HUES6 (cell line): ENCODE data around the gene LYRM9.
"Not testable (repeated sequence)": the region's sequence is repeated elsewhere in the genome, so short reads cannot be mapped to it uniquely, and the experiment has no call there.

Experiments used
- H3K27ac ChIP-seq: 2 replicates; pipeline ENCODE4 v1.7.0; 2013; ENCODE audit warnings: low read depth, mild to moderate bottlenecking, low read length, inconsistent platforms
- H3K27me3 ChIP-seq: 2 replicates; pipeline ENCODE4 v1.6.1; 2013; ENCODE audit warnings: low read length; ENCODE audit not compliant: control insufficient read depth, insufficient read depth
- H3K36me3 ChIP-seq: 2 replicates; pipeline ENCODE4 v1.6.1; 2013; ENCODE audit warnings: low read length; ENCODE audit not compliant: control insufficient read depth, insufficient read depth
- H3K4me1 ChIP-seq: 2 replicates; pipeline ENCODE4 v1.6.1; 2013; ENCODE audit warnings: low read length; ENCODE audit not compliant: control insufficient read depth, insufficient read depth
- H3K4me3 ChIP-seq: 2 replicates; pipeline ENCODE4 v1.5.1; 2013; ENCODE audit warnings: low read depth, low read length
- H3K9ac ChIP-seq: one replicate; pipeline ENCODE4 v1.6.1; 2013; ENCODE audit warnings: mild to moderate bottlenecking, low read length
- H3K9me3 ChIP-seq: 2 replicates; pipeline ENCODE4 v1.6.1; 2013; ENCODE audit warnings: low read depth, low read length; ENCODE audit not compliant: control insufficient read depth, insufficient read depth

The LYRM9 gene

GRCh38 chr17:27855454-27855853 is 37.7 kb downstream of the LYRM9 start:
- H3K9ac ChIP-seq: no peak overlapping the region
- H3K4me3 ChIP-seq: no peak overlapping the region
- H3K36me3 ChIP-seq: no peaks in the 10 kb centered on the region
- no peaks in the 10 kb centered on the region for H3K9me3 ChIP-seq
- peaks cover 6% of the 10 kb centered on the region; the same call in 1 of the 2 replicates for H3K4me1 ChIP-seq
- H3K27ac ChIP-seq: no peak overlapping the region
- peaks cover 4% of the 10 kb centered on the region; the same call in 1 of the 2 replicates for H3K27me3 ChIP-seq

- Histone ChIP-seq H3K9ac (no peak overlapping the region), H3K4me3 (no peak overlapping the region), H3K9me3 (no peaks in the 10 kb centered on the region), H3K36me3 (no peaks in the 10 kb centered on the region), H3K27me3 (no peaks in the 10 kb centered on the region; the same call in 1 of the 2 replicates), H3K4me1 (peaks cover 6% of the 10 kb centered on the region; the same call in 1 of the 2 replicates), H3K27ac (no peak overlapping the region)
These were observed 39.0 kb downstream of the LYRM9 start for GRCh38 chr17:27854163-27854562.

GRCh38 chr17:27853091-27853490 is 40.1 kb downstream of the LYRM9 start:
- H3K27ac ChIP-seq: no peak overlapping the region
- peaks cover 6% of the 10 kb centered on the region; the same call in 1 of the 2 replicates for H3K4me1 ChIP-seq
- H3K27me3 ChIP-seq: no peaks in the 10 kb centered on the region; the same call in 1 of the 2 replicates
- H3K4me3 ChIP-seq: no peak overlapping the region
- no peak overlapping the region for H3K9ac ChIP-seq
- no peaks in the 10 kb centered on the region for H3K9me3 ChIP-seq
- no peaks in the 10 kb centered on the region for H3K36me3 ChIP-seq

GRCh38 chr17:27849474-27850185 is 43.5 kb downstream of the LYRM9 start:
- H3K9ac ChIP-seq: no peak overlapping the region
- H3K4me3 ChIP-seq: no peak overlapping the region
- H3K4me1 ChIP-seq: no peaks in the 10 kb centered on the region
- no peaks in the 10 kb centered on the region for H3K36me3 ChIP-seq
- H3K27me3 ChIP-seq: no peaks in the 10 kb centered on the region; the same call in 1 of the 2 replicates
- no peak overlapping the region for H3K27ac ChIP-seq
- no peaks in the 10 kb centered on the region for H3K9me3 ChIP-seq

DNA sequence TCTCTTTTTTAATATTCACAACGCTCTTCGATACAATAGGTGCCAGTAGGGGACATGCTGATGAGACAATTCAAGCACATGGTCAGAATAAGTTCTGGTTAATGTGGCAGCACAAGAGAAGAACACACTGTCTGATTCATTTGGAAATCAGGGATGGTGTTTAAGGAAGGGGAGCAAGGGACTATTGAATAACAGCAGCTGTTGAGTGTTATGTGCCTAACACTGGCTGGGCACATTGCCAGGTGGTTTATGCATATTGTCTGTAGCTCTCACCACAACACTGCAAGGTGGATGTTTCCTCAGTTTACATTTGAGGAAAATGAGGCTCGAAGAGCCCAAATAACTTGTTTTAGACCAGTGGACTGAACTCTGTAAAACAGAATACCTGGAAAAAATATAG is 44.2 kb downstream of the LYRM9 start:
- Histone ChIP-seq H3K9me3 (no peaks in the 10 kb centered on the region), H3K27ac (no peak overlapping the region), H3K27me3 (no peaks in the 10 kb centered on the region; the same call in 1 of the 2 replicates), H3K4me1 (no peaks in the 10 kb centered on the region), H3K9ac (no peak overlapping the region), H3K36me3 (no peaks in the 10 kb centered on the region), H3K4me3 (no peak overlapping the region)

DNA sequence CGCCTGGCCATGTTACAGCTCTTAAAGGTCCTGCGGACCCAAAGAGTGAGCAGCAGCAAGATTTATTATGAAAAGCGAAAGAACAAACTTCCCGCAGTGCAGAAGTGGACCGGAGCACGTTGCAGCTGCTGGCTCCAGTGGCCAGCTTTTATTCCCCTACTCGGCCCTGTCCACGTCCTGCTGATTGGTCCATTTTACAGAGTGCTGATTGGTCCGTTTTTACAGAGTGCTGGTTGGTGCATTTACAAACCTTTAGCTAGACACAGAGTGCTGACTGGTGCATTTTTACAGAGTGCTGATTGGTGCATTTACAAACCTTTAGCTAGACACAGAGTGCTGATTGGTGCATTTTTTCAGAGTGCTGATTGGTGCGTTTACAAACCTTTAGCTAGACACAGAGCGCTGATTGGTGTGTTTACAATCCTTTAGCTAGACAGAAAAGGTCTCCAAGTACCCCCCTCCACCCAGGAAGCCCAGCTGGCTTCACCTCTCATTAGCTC is 46.3 kb downstream of the LYRM9 start:
- H3K9ac ChIP-seq, H3K4me3 ChIP-seq: not testable (repeated sequence)

GRCh38 chr17:27846042-27846655 is 47.0 kb downstream of the LYRM9 start:
- Histone ChIP-seq H3K4me3 (no peak overlapping the region), H3K9me3 (no peaks in the 10 kb centered on the region), H3K27me3 (no peaks in the 10 kb centered on the region), H3K36me3 (no peaks in the 10 kb centered on the region), H3K4me1 (no peaks in the 10 kb centered on the region), H3K9ac (no peak overlapping the region), H3K27ac (no peak overlapping the region)

More for the DNA sequence above, 46.3 kb downstream of the LYRM9 start:
- H3K27ac ChIP-seq, H3K36me3 ChIP-seq, H3K4me1 ChIP-seq, H3K27me3 ChIP-seq, H3K9me3 ChIP-seq: not testable (repeated sequence)

- H3K9ac ChIP-seq: no peak overlapping the region
- no peaks in the 10 kb centered on the region for H3K9me3 ChIP-seq
- no peak overlapping the region for H3K4me3 ChIP-seq
- no peaks in the 10 kb centered on the region for H3K36me3 ChIP-seq
- no peak overlapping the region for H3K27ac ChIP-seq
- no peaks in the 10 kb centered on the region for H3K27me3 ChIP-seq
- no peaks in the 10 kb centered on the region for H3K4me1 ChIP-seq
These were observed 47.7 kb downstream of the LYRM9 start for GRCh38 chr17:27845264-27846041.

DNA sequence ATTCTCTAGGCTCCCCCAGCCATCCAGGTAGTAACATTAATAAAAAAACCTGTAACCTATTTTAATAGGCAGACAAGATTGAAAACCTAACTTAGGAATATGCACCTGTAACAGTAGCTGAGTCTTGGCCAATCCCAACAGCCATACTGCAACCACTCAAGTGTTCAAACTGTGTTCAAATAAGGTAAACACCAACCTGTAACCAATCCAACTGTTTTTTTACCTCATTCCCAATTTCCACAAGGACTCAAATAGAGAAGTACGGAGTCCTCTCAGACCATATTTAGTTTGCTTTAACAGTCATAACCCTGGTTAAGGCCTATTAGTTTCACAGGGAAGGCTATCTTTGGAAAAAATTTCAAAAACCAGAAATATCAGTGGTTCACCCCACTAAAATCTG is 52.5 kb downstream of the LYRM9 start:
- Histone ChIP-seq H3K27ac (no peak overlapping the region), H3K9ac (no peak overlapping the region), H3K36me3 (no peaks in the 10 kb centered on the region), H3K4me1 (no peaks in the 10 kb centered on the region), H3K4me3 (no peak overlapping the region), H3K27me3 (no peaks in the 10 kb centered on the region), H3K9me3 (no peaks in the 10 kb centered on the region)

GRCh38 chr17:27840406-27840678 is 52.8 kb downstream of the LYRM9 start:
- not testable (repeated sequence) for H3K36me3 ChIP-seq, H3K9ac ChIP-seq, H3K4me1 ChIP-seq, H3K4me3 ChIP-seq, H3K9me3 ChIP-seq, H3K27me3 ChIP-seq, H3K27ac ChIP-seq
